Adrenal gland (tissue), 12 donors: ENCODE data around the gene PKP1. TPM values are rescaled to one million over a fixed set of nuclear protein-coding genes. Genes with fewer than 3 reads are reported as not detected.

ENCODE experiments used
- DNase-seq, 7 donors: peaks; one replicate each; pipeline ENCODE4 v3.0.0-alpha.2; 2019 to 2020
- H3K27ac ChIP-seq, 5 donors: fragments of 200-600 bp; sonication (generic) in 4 of 5; 1 replicate in 3 of 5; 2 replicates in 2 of 5; pipeline versions ENCODE4 v1.5.1 to v1.8.0; 2016 to 2020; ENCODE audit warnings: mild to moderate bottlenecking in 1 of 5
- H3K27me3 ChIP-seq: fragments of 200-600 bp; 2 replicates; pipeline ENCODE4 v1.8.0; 2021
- H3K36me3 ChIP-seq, 2 donors: fragments of 200-600 bp; replicated peaks in 1 of 2; 1 replicate in 1 of 2; 2 replicates in 1 of 2; pipeline versions ENCODE4 v1.5.1 to v1.8.0; 2018 to 2022
- H3K4me1 ChIP-seq, 2 donors: fragments of 200-600 bp; replicated peaks in 1 of 2; 1 replicate in 1 of 2; 2 replicates in 1 of 2; pipeline versions ENCODE4 v1.5.1 to v1.8.0; 2018 to 2021
- H3K4me3 ChIP-seq, 4 donors: fragments of 200-600 bp; sonication (generic) in 3 of 4; one replicate each; pipeline ENCODE4 v1.5.1; 2016 to 2018
- H3K9me3 ChIP-seq, 3 donors: fragments of 200-600 bp; sonication (generic) in 1 of 3; replicated peaks in 1 of 3; 1 replicate in 2 of 3; 2 replicates in 1 of 3; pipeline versions ENCODE4 v1.5.1 to v1.8.0; 2016 to 2021
- POLR2A ChIP-seq, 2 donors: fragments of 450-650 bp; IDR thresholded peaks; one replicate each; pipeline ENCODE4 v1.6.1; 2017; ENCODE audit warnings: antibody characterized with exemption in 2 of 2, mild to moderate bottlenecking in 2 of 2, moderate library complexity in 1 of 2
- WGBS, 4 donors: extraction: QIAGEN DNeasy Blood & Tissue Kit in 2 of 4; methylation state at CpG; one replicate each; pipeline versions ENCODE4 v1.1.5 to v1.1.7; 2013 to 2017; 5-methylcytosine and 5-hydroxymethylcytosine counted together
- intact Hi-C, 2 donors: fragments of 100-400 bp; cut with DNase I; formaldehyde crosslinking; loops; one replicate each; pipeline versions ENCODE4 v1.14.1 to v1.15.0; 2022 to 2023
- polyA plus RNA-seq, 3 donors: library from polyadenylated mRNA; stranded (reverse); fragments of 200-250 nt in 2 of 3; fragments of 350-450 nt in 1 of 3; fragmentation: Illumina TruSeq in 1 of 3; extraction: RNeasy Lipid Tissue Mini Kit (QIAGEN cat#74804) in 1 of 3; gene quantifications; one replicate each; pipeline ENCODE4 v1.2.3, GENCODE V29; 2013 to 2014
- total RNA-seq, 9 donors: library from RNA; depleted of rRNA in 4 of 9; stranded (reverse); fragments of >200 nt in 4 of 9; fragments of 120-200 nt in 1 of 9; fragmentation: NEBNext Ultra II Directional in 1 of 9; extraction: Animal tissue kit (Norgen Biotek cat#: 25700) in 1 of 9; gene quantifications; one replicate each; pipeline versions ENCODE4 v1.1.0 to v1.2.4, GENCODE V29; 2013 to 2023
- TF ChIP-seq, protein P1 (sequence below), 6 experiments: fragments of 450-650 bp in 4 of 6; fragments of 200-600 bp in 2 of 6; sonication (generic) in 1 of 6; IDR thresholded peaks; 1 replicate in 5 of 6; 2 replicates in 1 of 6; pipeline versions ENCODE4 v1.5.1 to v1.8.0; 2016 to 2021; ENCODE audit warnings: antibody characterized with exemption in 6 of 6, mild to moderate bottlenecking in 2 of 6, moderate library complexity in 1 of 6
- donor health status: healthy with polysubstance abuse.
- donor health status: Bipolar disorder and iron deficiency.
- donor health status: DM: yes; HTN: yes; CAD: no.
- donor health status: DM: no; HTN: no; CAD: no.
- donor health status: DM: no; HTN: no; CAD: no.
- donor health status: DM: yes; HTN: yes; CAD: no.

PKP1 gene
- total and polyA plus RNA-seq, 12 donors: 0.06 to 0.98 (median 0.24) TPM; not detected in 2

DNA sequence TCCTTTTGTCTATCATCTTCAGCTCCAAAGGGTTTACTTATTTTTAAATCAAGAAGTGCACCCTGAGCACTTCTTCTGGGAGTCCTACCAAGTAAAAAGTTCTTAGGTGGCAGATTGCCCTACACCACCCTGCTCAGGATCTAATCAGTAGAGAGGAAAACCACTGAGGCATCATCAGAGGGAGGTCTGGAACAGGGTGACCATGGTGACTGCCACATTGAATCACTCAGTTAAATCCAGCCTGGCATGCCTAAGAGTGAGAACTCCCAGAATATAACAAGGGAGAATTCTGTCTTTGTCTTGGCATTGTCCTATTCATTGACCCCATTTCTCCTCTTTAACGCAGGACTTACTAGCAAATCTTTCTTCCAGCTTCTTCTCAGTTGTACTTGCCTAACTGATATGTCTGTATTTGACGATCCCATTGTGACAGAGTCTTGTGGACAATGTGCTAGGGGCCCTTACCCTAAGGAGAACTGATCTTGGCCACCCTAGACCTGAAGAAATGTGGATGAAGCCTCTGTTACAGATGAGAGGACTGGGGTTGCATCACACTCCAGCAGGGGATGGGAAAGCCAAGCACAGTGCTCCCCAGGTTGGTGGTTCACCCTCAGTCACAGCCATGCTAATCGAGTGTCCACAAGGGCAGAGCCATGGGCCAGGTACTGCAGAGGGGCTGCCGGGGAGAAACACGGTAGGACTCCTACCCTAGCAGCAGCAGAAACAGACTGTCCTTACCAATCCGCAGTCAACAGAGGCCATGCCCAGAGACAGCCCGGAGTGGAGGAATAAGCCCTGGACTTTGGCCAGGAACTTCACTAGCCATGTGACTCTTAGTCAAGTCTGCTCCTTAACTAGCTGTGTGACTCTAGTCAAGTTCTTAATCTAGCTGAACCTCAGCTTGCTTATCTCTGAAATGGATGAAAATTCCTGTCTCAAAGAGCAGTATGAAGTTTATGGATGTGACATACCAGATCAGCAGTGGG, 15.4 kb downstream of the PKP1 start:
- no peak for TF ChIP-seq POLR2A (IDR thresholded peaks at IDR 0.05)
- TF ChIP-seq, protein P1, sequence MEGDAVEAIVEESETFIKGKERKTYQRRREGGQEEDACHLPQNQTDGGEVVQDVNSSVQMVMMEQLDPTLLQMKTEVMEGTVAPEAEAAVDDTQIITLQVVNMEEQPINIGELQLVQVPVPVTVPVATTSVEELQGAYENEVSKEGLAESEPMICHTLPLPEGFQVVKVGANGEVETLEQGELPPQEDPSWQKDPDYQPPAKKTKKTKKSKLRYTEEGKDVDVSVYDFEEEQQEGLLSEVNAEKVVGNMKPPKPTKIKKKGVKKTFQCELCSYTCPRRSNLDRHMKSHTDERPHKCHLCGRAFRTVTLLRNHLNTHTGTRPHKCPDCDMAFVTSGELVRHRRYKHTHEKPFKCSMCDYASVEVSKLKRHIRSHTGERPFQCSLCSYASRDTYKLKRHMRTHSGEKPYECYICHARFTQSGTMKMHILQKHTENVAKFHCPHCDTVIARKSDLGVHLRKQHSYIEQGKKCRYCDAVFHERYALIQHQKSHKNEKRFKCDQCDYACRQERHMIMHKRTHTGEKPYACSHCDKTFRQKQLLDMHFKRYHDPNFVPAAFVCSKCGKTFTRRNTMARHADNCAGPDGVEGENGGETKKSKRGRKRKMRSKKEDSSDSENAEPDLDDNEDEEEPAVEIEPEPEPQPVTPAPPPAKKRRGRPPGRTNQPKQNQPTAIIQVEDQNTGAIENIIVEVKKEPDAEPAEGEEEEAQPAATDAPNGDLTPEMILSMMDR (IDR thresholded peaks at IDR 0.05): no peak
- intact Hi-C loops: no loop called here
- no peak for DNase-seq
- H3K27me3 ChIP-seq: peaks cover 5% of the 10 kb centered on the region
- no peaks in the 10 kb centered on the region for H3K9me3 ChIP-seq
- H3K4me3 ChIP-seq: no peak overlapping the region
- H3K4me1 ChIP-seq: no peaks in the 10 kb centered on the region
- no peaks in the 10 kb centered on the region for H3K36me3 ChIP-seq
- WGBS, 4 donors: 87 to 91% (median 90%) methylated on average over 3 to 7 of the region's 7 CpGs
- H3K27ac ChIP-seq: no peak overlapping the region

DNA sequence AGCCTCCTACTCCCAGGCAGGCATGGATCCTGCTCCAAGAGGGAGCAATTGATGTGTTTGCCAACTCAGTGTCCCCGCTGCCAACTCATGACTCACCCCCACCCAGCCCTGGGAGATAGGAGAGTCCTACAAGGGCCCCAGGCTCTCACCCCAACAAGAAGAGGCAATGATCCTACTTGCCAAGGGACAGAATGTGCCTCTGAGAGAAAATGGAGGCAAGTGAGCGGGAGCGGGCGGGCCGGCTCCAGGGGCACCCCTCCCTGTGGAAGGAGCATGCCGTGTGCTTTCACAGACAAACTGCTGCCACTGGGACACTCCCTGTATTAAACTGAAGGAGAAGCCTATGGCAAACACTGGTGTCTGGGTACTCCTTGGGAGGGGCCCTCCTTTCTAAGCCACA, 16.7 kb downstream of the PKP1 start:
- no peak overlapping the region for H3K27ac ChIP-seq
- TF ChIP-seq, protein P1 (IDR thresholded peaks at IDR 0.05): no peak
- TF ChIP-seq POLR2A (IDR thresholded peaks at IDR 0.05): no peak
- intact Hi-C loops: no loop called here

DNA sequence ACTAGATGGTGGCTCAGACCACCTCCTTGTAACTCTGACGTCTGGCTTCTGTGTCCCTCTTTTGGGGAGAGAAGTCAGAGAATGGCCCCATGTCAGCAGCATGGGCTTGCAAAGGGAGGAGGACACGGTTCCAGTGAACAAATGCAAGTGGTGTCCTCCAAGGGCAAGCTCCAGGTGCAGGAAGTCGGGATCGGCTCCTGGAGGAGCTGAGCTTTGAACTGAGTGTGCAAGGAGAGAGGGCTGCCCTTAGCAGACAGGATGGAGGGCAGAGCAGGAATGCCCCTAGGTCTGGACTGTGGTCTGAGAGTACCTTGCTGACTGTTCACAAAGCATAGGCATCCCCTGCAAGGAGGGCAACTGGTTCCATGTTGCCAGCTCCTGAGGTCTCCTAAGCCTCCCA, 17.3 kb downstream of the PKP1 start:
- Histone ChIP-seq H3K36me3 (no peaks in the 10 kb centered on the region), H3K4me3 (no peak overlapping the region), H3K4me1 (no peaks in the 10 kb centered on the region), H3K27me3 (peaks cover 5% of the 10 kb centered on the region), H3K9me3 (no peaks in the 10 kb centered on the region), H3K27ac (no peak overlapping the region)
- 67 to 88% (median 75%) methylated on average over 4 of the region's 4 CpGs for WGBS, 4 donors
- intact Hi-C loops: no loop called here
- DNase-seq: no peak
- TF ChIP-seq, protein P1 (IDR thresholded peaks at IDR 0.05): no peak
- no peak for TF ChIP-seq POLR2A (IDR thresholded peaks at IDR 0.05)

More for the DNA sequence above, 16.7 kb downstream of the PKP1 start:
- 72 to 88% (median 86%) methylated on average over 5 to 6 of the region's 6 CpGs; no CpG with 5 or more reads in 1 of the 4 donors for WGBS, 4 donors
- Histone ChIP-seq H3K9me3 (no peaks in the 10 kb centered on the region), H3K4me1 (no peaks in the 10 kb centered on the region), H3K27me3 (peaks cover 5% of the 10 kb centered on the region), H3K4me3 (no peak overlapping the region), H3K36me3 (no peaks in the 10 kb centered on the region)
- DNase-seq: peak; percentile 48 to 72 (median 70)

DNA sequence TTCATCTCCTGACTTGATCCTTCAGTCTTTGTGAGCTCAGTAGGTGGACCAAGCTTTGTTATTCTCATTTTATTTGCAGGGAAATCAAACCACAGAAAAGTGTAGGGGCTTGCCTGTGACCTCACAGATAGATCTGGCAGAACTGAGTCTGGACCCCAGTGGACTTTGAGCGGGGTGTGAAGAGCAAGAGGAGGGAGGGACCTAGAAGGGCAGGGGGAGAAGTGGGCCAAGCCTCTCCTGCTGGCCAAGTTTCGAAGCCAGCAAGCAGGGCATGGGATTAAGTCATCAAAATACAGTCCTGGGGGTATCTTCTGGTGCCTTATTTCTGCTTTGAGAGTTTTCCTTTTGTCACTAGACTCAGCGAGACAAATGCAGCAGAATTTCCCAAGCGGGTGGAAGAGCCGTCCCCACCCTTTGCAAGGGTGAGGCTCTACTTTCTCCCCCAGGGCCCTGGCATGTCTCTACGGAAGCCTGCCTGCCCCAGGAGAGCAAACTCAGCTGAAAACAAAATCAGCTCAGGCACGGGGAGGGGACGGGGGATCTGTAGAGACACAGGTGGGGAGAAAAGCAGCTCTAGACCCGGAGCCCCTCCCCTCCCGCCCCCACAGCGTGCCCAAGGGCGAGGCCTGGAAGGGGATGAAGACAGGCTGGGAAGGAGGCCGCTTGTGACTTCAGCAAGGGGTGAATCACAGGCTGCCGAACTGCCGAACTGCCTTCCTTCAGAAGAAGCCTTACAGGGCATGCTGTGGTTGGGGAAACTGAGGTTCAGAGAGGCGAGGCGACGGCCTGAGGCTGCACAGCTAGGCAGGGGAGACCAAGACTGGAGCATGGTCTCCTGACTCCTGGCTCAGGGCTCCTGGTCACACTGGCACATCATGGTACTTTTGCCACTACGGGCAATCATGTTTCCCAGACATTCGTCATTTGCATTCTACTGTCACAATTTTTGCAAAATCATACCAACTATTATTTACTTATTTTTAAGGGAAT, 19.2 kb downstream of the PKP1 start:
- Histone ChIP-seq H3K36me3 (no peaks in the 10 kb centered on the region), H3K4me1 (no peaks in the 10 kb centered on the region), H3K27ac (no peak overlapping the region), H3K9me3 (no peaks in the 10 kb centered on the region), H3K4me3 (no peak overlapping the region), H3K27me3 (peaks cover 5% of the 10 kb centered on the region)
- WGBS, 4 donors: 69 to 78% (median 75%) methylated on average over 14 to 20 of the region's 20 CpGs
- TF ChIP-seq, protein P1 (IDR thresholded peaks at IDR 0.05): no peak
- TF ChIP-seq POLR2A (IDR thresholded peaks at IDR 0.05): no peak
- intact Hi-C loops: no loop called here
- DNase-seq: no peak
